HepG2 (cell line): Measurements from ENCODE around the gene SLC25A15. TPM values are rescaled to one million over a fixed set of nuclear protein-coding genes. Genes with fewer than 3 reads are reported as not detected.

Experiments used
- ASH2L ChIP-seq: fragments of 300-600, 200-600 bp; sonication (generic); IDR thresholded peaks from 2 replicates; pipeline ENCODE4 v1.7.0; 2017; ENCODE audit warnings: low read depth, mild to moderate bottlenecking, moderate library complexity, mixed read lengths, low read length; ENCODE audit not compliant: insufficient read length
- BCL6 ChIP-seq: IDR thresholded peaks from 2 replicates; pipeline ENCODE4 v1.6.1; 2016; ENCODE audit warnings: missing genetic modification reagents, missing compliant biosample characterization
- DRAP1 ChIP-seq: IDR thresholded peaks from 2 replicates; pipeline ENCODE4 v1.6.1; 2016; ENCODE audit warnings: missing genetic modification reagents, missing compliant biosample characterization
- FOXA1 ChIP-seq, 2 experiments: fragments of 450-650 bp in 1 of 2; sonication (generic) in 1 of 2; formaldehyde crosslinking in 1 of 2; IDR thresholded peaks; 2 replicates each; pipeline versions ENCODE4 v1.4.0 to v1.6.1; 2016 to 2020; ENCODE audit warnings: missing genetic modification reagents in 1 of 2
- HNF4G ChIP-seq, 2 experiments: sonication (generic) in 1 of 2; formaldehyde crosslinking in 1 of 2; IDR thresholded peaks; 2 replicates each; pipeline versions ENCODE4 v1.4.0 to v1.6.1; 2011 to 2020; ENCODE audit warnings: borderline replicate concordance in 2 of 2, low read depth in 2 of 2, mild to moderate bottlenecking in 2 of 2, low read length in 1 of 2, missing genetic modification reagents in 1 of 2, moderate library complexity in 1 of 2
- PHF8 ChIP-seq: sonication (generic); formaldehyde crosslinking; IDR thresholded peaks from 2 replicates; pipeline ENCODE4 v1.5.0; 2020; ENCODE audit warnings: missing genetic modification reagents
- RBM22 ChIP-seq: fragments of 200-400 bp; formaldehyde crosslinking; optimal IDR thresholded peaks from 2 replicates; pipeline ENCODE3; 2017; ENCODE audit warnings: mild to moderate bottlenecking, low read length, moderate library complexity
- TBX2 ChIP-seq: sonication (generic); formaldehyde crosslinking; IDR thresholded peaks from 2 replicates; pipeline ENCODE4 v1.5.0; 2020; ENCODE audit warnings: missing genetic modification reagents, mild to moderate bottlenecking, borderline replicate concordance
- TFDP2 ChIP-seq: sonication (generic); formaldehyde crosslinking; IDR thresholded peaks from 2 replicates; pipeline ENCODE4 v1.4.0; 2020; ENCODE audit warnings: missing genetic modification reagents
- TRIM22 ChIP-seq: fragments of 450-650 bp; IDR thresholded peaks from 2 replicates; pipeline ENCODE4 v1.6.1; 2017
- ZBTB25 ChIP-seq: IDR thresholded peaks from 2 replicates; pipeline ENCODE4 v1.6.1; 2018; ENCODE audit warnings: missing genetic modification reagents
- ZBTB3 ChIP-seq: sonication (generic); formaldehyde crosslinking; IDR thresholded peaks from 2 replicates; pipeline ENCODE4 v1.4.0; 2020; ENCODE audit warnings: low read depth, mild to moderate bottlenecking, moderate library complexity, missing genetic modification reagents, borderline replicate concordance
- ZBTB34 ChIP-seq: sonication (generic); formaldehyde crosslinking; IDR thresholded peaks from 2 replicates; pipeline ENCODE4 v1.8.0; 2022; ENCODE audit warnings: mild to moderate bottlenecking, missing genetic modification reagents
- ZBTB37 ChIP-seq: sonication (generic); formaldehyde crosslinking; IDR thresholded peaks from 2 replicates; pipeline ENCODE4 v1.4.0; 2020; ENCODE audit warnings: mild to moderate bottlenecking, missing genetic modification reagents
- ZKSCAN8 ChIP-seq: IDR thresholded peaks from 2 replicates; pipeline ENCODE4 v1.6.1; 2016; ENCODE audit warnings: borderline replicate concordance, missing genetic modification reagents, missing compliant biosample characterization
- ZNF256 ChIP-seq: sonication (generic); formaldehyde crosslinking; conservative IDR thresholded peaks from 2 replicates; pipeline ENCODE4 v1.4.0; 2020; ENCODE audit warnings: missing genetic modification reagents
- ZNF317 ChIP-seq: sonication (generic); formaldehyde crosslinking; IDR thresholded peaks from 2 replicates; pipeline ENCODE4 v1.5.0; 2020; ENCODE audit warnings: mild to moderate bottlenecking, missing genetic modification reagents
- polyA plus RNA-seq, 8 experiments: library from polyadenylated mRNA; depleted of rRNA in 3 of 8; stranded (reverse) in 7 of 8; unstranded in 1 of 8; fragments of >200 nt; fragmentation: Illumina TruSeq in 4 of 8; extraction: Trizol in 4 of 8; gene quantifications; 2 replicates each; pipeline versions ENCODE4 v1.2.1 to v1.2.3, GENCODE V29; 2011 to 2016; ENCODE audit warnings: low read depth in 4 of 8, missing spikeins in 1 of 8, mixed read lengths in 1 of 8; ENCODE audit not compliant: insufficient read depth in 1 of 8
- total RNA-seq, 5 experiments: library from RNA; depleted of rRNA; stranded (reverse); fragments of >200 nt; fragmentation: Illumina TruSeq; extraction: Trizol; gene quantifications; 2 replicates each; pipeline ENCODE4 v1.2.3, GENCODE V29; 2016; ENCODE audit warnings: low read depth in 1 of 5
- TF ChIP-seq, protein P1 (sequence below): sonication (generic); formaldehyde crosslinking; IDR thresholded peaks from 2 replicates; pipeline ENCODE4 v1.4.0; 2020; ENCODE audit warnings: missing genetic modification reagents

Gene SLC25A15
- total and polyA plus RNA-seq, 2 of the 13 experiments (the other 11 are each of a cell fraction or from before 2014, with no cell fraction given) = 17.3 to 39.1 TPM

GRCh38 chr13:40801255-40802217 lies 12.1 kb downstream of the SLC25A15 start (continued):
- TF ChIP-seq ZNF256 (CRISPR knock-in tag) (0 out of 2 replicates have a peak, but pooled peaks have one; percentile 26), ZBTB37 (CRISPR knock-in tag) (0 out of 2 replicates have a peak, but pooled peaks have one; percentile 44), DRAP1 (peak; percentile 10; the same call in 1 of the 2 replicates), TRIM22 (no peak), BCL6 (peak; percentile 29; the same call in 1 of the 2 replicates), HNF4G (IDR thresholded peaks at IDR 0.05; ENCODE audit: borderline replicate concordance, low read depth, low read length) (peak; percentile 34), HNF4G (CRISPR knock-in tag; IDR thresholded peaks at IDR 0.05; ENCODE audit: borderline replicate concordance, low read depth) (no peak), RBM22 (no peak), ZKSCAN8 (CRISPR knock-in tag) (peak; percentile 31; the same call in 1 of the 2 replicates), ZNF317 (CRISPR knock-in tag) (peak; percentile 55; the same call in 1 of the 2 replicates), FOXA1 (IDR thresholded peaks at IDR 0.05) (no peak), FOXA1 (CRISPR knock-in tag; IDR thresholded peaks at IDR 0.05) (peak; percentile 48; the same call in 1 of the 2 replicates), ZBTB34 (peak; percentile 71; the same call in 1 of the 2 replicates), ZBTB25 (CRISPR knock-in tag) (peak; percentile 40; the same call in 1 of the 2 replicates), ZBTB3 (no peak), TBX2 (0 out of 2 replicates have a peak, but pooled peaks have one; percentile 37), TFDP2 (0 out of 2 replicates have a peak, but pooled peaks have one; percentile 36), PHF8 (CRISPR knock-in tag) (peak; percentile 37; the same call in 1 of the 2 replicates), ASH2L (peak; percentile 60)
- TF ChIP-seq, protein P1, sequence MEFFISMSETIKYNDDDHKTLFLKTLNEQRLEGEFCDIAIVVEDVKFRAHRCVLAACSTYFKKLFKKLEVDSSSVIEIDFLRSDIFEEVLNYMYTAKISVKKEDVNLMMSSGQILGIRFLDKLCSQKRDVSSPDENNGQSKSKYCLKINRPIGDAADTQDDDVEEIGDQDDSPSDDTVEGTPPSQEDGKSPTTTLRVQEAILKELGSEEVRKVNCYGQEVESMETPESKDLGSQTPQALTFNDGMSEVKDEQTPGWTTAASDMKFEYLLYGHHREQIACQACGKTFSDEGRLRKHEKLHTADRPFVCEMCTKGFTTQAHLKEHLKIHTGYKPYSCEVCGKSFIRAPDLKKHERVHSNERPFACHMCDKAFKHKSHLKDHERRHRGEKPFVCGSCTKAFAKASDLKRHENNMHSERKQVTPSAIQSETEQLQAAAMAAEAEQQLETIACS (CRISPR knock-in tag) = no peak
